ENCODE results near the gene RBM33. TPM values are rescaled to one million over a fixed set of nuclear protein-coding genes. Genes with fewer than 3 reads are reported as not detected.

The RBM33 gene
- polyA plus RNA-seq, 2 of the 4 experiments (the other 2 are of a cell fraction) = 21.7 to 21.9 TPM

DNA sequence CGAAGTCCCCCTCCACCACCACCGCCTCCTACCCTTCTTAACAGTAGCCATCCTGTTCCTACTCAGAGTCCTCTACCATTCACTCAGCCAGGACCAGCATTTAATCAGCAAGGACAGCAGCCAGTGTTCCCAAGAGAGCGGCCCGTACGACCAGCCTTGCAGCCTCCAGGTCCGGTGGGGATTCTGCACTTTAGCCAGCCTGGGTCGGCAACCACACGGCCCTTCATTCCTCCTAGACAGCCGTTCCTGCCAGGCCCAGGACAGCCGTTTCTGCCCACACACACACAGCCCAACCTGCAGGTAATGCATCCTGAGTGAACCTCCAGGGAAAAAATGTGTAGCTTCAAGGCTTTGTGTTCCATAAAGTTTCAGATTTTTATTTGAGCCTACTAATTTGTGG lies 93.6 kb downstream of the RBM33 start (continued):
- TF ChIP-seq KDM1A (IDR thresholded peaks at IDR 0.05; ENCODE audit: low read depth) = no peak
- TF ChIP-seq SREBF2 (IDR thresholded peaks at IDR 0.05) = no peak

GRCh38 chr7:155738652-155739537 lies 94.4 kb downstream of the RBM33 start:
- DNase-seq (ENCODE audit: low read depth in 1 of 2, low spot score in 1 of 2) = peak; percentile 29 to 87
- Histone ChIP-seq H3K4me3 (no peak overlapping the region), H3K4me1 (peaks cover 9% of the 10 kb centered on the region; the same call in 2 of the 3 replicates), H3K9me3 (no peaks in the 10 kb centered on the region), H3K4me2 (no peak overlapping the region), H3K27ac (no peak overlapping the region)
- FAIRE-seq = peak; percentile 89
- 49% methylated on average over 13 of the region's 13 CpGs for WGBS (ENCODE audit: missing lambda C conversion rate)
- peak; percentile 91 to 96 for ATAC-seq
- TF ChIP-seq RAD21 (conservative IDR thresholded peaks at IDR 0.05 in 1 of 2, IDR thresholded peaks at IDR 0.05 in 1 of 2) (peak; percentile 89 to 94), SMC3 (IDR thresholded peaks at IDR 0.05) (peak; percentile 84), ZSCAN20 (CRISPR knock-in tag; IDR thresholded peaks at IDR 0.05) (no peak), ZFP36 (IDR thresholded peaks at IDR 0.05; ENCODE audit: borderline replicate concordance, partially characterized antibody) (no peak), CTCF (IDR thresholded peaks at IDR 0.05) (peak; percentile 96), GATA3 (IDR thresholded peaks at IDR 0.05; ENCODE audit: borderline replicate concordance) (no peak), ZNF302 (CRISPR knock-in tag; IDR thresholded peaks at IDR 0.05) (no peak)
- ChIA-PET POLR2A (no interaction called here), CTCF (interaction anchor here (0.6 to 12.6 kb wide), 13 partner anchors 9 to 359 kb away, joined by 3 to 200 read pairs (median 3); no protein-coding TSS in a partner anchor)

DNA sequence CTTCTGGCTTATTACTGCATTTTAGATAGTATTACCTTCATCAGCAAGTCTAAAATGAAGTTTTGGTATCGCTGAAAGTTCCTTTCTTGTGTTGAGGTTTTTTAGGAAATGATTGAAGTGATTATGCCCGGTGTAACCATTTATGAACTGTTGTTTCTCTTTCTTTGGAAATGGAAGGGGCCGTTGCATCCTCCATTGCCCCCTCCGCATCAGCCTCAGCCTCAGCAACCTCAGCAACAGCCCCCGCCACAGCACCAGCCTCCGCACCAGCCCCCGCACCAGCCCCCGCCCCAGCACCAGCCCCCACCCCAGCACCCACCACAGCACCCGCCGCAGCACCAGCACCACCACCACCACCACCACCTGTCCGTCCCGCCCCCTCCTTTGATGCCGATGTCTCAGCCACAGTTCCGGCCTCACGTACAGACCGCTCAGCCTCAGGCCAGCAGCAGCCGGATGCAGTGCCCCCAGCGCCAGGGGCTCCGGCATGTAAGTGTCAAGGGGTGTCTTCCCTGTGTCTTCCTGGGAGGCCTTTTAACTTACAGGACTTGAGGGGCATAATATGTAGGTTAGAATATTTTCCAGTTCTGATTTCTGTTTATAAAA lies 95.2 kb downstream of the RBM33 start:
- ATAC-seq (no peak), FAIRE-seq (no peak), DNase-seq (ENCODE audit: low read depth in 1 of 2, low spot score in 1 of 2) (no peak)
- WGBS (ENCODE audit: missing lambda C conversion rate) = 97% methylated on average over 13 of the region's 19 CpGs
- no peak overlapping the region for H3K27ac ChIP-seq
- H3K9me3 ChIP-seq = no peaks in the 10 kb centered on the region
- H3K4me1 ChIP-seq = peaks cover 9% of the 10 kb centered on the region; the same call in 2 of the 3 replicates
- no peak overlapping the region for H3K4me2 ChIP-seq
- no peak for TF ChIP-seq SMC3 (IDR thresholded peaks at IDR 0.05)
- no peak for TF ChIP-seq RCOR1 (IDR thresholded peaks at IDR 0.05; ENCODE audit: low read depth, low read length)
- no peak for TF ChIP-seq RARB (CRISPR knock-in tag; IDR thresholded peaks at IDR 0.05)
- no peak for TF ChIP-seq ZC3H11A (IDR thresholded peaks at IDR 0.05)
- no peak for TF ChIP-seq NR3C1 (IDR thresholded peaks at IDR 0.05)
- TF ChIP-seq CBX8 (IDR thresholded peaks at IDR 0.05) = no peak
- no peak for TF ChIP-seq HOXB5 (CRISPR knock-in tag; IDR thresholded peaks at IDR 0.05)
- TF ChIP-seq, protein P1, sequence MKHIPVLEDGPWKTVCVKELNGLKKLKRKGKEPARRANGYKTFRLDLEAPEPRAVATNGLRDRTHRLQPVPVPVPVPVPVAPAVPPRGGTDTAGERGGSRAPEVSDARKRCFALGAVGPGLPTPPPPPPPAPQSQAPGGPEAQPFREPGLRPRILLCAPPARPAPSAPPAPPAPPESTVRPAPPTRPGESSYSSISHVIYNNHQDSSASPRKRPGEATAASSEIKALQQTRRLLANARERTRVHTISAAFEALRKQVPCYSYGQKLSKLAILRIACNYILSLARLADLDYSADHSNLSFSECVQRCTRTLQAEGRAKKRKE (CRISPR knock-in tag; IDR thresholded peaks at IDR 0.05; ENCODE audit: low read depth) = no peak
- TF ChIP-seq MYC (IDR thresholded peaks at IDR 0.05; ENCODE audit: borderline replicate concordance, low read length) = no peak
- TF ChIP-seq POLR2AphosphoS2 (conservative IDR thresholded peaks at IDR 0.05; ENCODE audit: low read length) = no peak
- TF ChIP-seq, protein P2, sequence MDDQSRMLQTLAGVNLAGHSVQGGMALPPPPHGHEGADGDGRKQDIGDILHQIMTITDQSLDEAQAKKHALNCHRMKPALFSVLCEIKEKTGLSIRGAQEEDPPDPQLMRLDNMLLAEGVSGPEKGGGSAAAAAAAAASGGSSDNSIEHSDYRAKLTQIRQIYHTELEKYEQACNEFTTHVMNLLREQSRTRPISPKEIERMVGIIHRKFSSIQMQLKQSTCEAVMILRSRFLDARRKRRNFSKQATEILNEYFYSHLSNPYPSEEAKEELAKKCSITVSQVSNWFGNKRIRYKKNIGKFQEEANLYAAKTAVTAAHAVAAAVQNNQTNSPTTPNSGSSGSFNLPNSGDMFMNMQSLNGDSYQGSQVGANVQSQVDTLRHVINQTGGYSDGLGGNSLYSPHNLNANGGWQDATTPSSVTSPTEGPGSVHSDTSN (IDR thresholded peaks at IDR 0.05) = no peak
- no peak overlapping the region for H3K4me3 ChIP-seq
- ChIA-PET CTCF (interaction anchor here (0.6 to 12.6 kb wide), 10 partner anchors 10 to 156 kb away, joined by 3 to 200 read pairs (median 3); no protein-coding TSS in a partner anchor), POLR2A (no interaction called here)

All from A549 (cell line).